Stomach (tissue), 4 donors: ENCODE data around the gene KANSL3.

Experiments
- POLR2A ChIP-seq, 4 donors: fragments of 450-650 bp; IDR thresholded peaks; one replicate each; pipeline ENCODE4 v1.6.1; 2016; ENCODE audit warnings: antibody characterized with exemption in 4 of 4, control low read depth in 2 of 4, mild to moderate bottlenecking in 1 of 4, moderate library complexity in 1 of 4
- TF ChIP-seq, protein P1 (sequence below), 7 experiments: fragments of 450-650 bp in 4 of 7; fragments of 200-600 bp in 3 of 7; sonication (generic) in 3 of 7; IDR thresholded peaks; one replicate each; pipeline ENCODE4 v1.5.1; 2016 to 2019; ENCODE audit warnings: antibody characterized with exemption in 7 of 7, control low read depth in 2 of 7, mild to moderate bottlenecking in 1 of 7

DNA sequence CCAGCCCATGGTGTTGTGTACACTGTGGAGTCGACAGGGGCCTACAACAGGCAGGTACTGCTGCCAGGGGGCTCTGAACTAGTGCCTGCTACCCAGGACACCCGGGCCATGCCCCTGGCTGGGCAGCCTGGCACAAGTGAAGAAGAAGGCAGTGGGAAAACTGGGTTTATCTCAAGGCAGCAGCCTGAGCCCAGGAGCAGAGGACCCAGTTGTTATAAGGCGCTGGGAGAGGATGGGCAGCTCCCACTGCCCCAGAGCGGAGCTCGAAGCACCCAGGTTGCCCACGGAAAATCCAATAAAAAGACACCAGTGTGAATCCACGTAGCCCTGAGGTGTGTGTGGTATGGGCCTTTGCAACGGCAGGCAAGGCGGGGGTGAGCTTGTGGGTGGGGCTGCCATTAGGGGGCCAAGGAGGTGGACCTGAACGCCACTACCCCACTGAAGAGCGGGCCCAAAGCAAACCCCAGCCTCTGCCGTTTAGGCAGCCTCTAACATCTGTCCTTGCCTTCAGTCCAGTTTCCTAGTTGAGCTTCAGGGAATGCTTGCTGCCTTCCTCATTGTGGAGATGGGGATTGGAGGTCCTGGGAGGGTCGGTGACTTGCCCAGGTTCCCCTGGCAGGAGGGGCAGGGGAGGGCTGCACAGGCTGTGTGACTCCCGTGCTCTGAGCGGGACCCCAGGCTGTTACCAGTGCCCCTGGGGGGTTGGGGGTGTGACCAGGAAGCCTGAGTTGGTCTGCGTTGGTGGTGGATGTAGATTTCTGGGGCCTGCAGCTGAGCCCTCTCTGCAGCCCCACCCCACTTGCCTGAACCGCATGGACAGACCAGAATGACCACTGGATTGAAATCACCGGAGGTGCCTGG, 85.6 kb downstream of the KANSL3 start:
- TF ChIP-seq, protein P1, sequence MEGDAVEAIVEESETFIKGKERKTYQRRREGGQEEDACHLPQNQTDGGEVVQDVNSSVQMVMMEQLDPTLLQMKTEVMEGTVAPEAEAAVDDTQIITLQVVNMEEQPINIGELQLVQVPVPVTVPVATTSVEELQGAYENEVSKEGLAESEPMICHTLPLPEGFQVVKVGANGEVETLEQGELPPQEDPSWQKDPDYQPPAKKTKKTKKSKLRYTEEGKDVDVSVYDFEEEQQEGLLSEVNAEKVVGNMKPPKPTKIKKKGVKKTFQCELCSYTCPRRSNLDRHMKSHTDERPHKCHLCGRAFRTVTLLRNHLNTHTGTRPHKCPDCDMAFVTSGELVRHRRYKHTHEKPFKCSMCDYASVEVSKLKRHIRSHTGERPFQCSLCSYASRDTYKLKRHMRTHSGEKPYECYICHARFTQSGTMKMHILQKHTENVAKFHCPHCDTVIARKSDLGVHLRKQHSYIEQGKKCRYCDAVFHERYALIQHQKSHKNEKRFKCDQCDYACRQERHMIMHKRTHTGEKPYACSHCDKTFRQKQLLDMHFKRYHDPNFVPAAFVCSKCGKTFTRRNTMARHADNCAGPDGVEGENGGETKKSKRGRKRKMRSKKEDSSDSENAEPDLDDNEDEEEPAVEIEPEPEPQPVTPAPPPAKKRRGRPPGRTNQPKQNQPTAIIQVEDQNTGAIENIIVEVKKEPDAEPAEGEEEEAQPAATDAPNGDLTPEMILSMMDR (IDR thresholded peaks at IDR 0.05), result no peak
- no peak for TF ChIP-seq POLR2A (IDR thresholded peaks at IDR 0.05)
